GM12873 (cell line): ENCODE results near the gene CDH10.

Experiments used
- TF ChIP-seq, protein P1 (sequence below): IDR thresholded peaks from 2 replicates; pipeline ENCODE4 v1.5.1; 2012; ENCODE audit warnings: low read depth, mild to moderate bottlenecking, moderate library complexity, low read length, control low read depth; ENCODE audit not compliant: insufficient read depth; ENCODE audit errors: missing control alignments

The CDH10 gene

DNA sequence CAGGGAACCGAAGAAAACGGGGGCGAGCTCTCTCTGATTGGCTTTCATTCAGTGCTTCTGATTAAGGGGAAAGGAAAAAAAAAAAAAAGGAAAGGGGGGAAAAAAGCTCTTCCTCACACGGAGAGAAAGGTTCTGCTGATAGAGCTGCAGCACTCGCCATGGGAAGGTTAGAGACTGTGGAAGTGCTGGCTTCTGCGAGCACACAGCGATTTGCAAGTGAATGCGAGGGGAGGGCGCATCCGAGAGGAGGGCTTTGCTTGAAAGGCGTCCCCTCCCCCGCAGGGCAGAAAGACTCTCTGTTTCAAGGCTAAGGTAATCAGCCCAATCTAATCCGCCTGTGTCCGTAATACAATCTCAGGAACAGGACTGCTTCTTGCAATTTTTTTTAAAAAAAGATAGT, at the start of gene CDH10:
Gene CDH10, minus strand, starts transcription at position 218 of the 400 bp plus-strand sequence. CDS start 51,488 bp downstream, outside the sequence.
- TF ChIP-seq, protein P1, sequence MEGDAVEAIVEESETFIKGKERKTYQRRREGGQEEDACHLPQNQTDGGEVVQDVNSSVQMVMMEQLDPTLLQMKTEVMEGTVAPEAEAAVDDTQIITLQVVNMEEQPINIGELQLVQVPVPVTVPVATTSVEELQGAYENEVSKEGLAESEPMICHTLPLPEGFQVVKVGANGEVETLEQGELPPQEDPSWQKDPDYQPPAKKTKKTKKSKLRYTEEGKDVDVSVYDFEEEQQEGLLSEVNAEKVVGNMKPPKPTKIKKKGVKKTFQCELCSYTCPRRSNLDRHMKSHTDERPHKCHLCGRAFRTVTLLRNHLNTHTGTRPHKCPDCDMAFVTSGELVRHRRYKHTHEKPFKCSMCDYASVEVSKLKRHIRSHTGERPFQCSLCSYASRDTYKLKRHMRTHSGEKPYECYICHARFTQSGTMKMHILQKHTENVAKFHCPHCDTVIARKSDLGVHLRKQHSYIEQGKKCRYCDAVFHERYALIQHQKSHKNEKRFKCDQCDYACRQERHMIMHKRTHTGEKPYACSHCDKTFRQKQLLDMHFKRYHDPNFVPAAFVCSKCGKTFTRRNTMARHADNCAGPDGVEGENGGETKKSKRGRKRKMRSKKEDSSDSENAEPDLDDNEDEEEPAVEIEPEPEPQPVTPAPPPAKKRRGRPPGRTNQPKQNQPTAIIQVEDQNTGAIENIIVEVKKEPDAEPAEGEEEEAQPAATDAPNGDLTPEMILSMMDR, result no peak

GRCh38 chr5:24693609-24694008, 48.8 kb upstream of the CDH10 start:
- TF ChIP-seq, protein P1, result no peak

DNA sequence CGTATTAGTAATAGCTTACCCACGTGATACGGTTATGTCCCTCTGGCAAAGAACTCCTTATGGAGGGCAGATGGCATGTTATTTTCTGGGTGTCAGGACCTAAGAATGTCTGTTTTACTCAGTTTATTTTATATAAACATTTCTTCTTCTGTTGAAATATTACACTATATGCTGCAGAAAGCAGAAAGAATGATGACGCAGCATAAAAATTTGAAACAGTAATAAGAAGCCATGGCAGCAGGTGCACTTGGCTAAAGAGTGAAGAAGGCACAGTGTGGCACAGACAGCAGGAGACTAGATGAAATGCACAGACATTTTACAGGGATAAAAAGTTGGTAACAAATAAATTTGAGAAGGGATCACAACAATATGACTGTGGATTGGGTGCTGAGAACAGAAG, 46.3 kb upstream of the CDH10 start:
- TF ChIP-seq, protein P1, result no peak

DNA sequence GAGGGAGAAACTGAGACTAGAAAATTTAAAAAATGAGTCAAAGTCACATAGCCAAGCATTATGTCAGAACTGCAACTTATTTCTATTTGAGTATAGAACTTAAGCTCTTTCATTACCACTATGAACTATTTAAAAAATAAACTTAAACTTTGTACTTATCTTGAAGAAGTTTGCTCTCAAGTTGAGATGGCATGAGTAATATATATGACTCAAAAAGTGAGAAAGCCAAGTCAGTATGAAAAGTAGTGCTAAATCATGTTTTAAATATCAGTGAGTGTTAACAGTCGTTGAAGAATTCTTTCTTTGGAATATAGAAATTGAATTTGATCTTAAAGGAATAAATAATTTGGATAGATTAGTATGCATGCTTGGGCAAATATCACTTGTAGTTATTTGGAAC, 36.3 kb upstream of the CDH10 start:
- TF ChIP-seq, protein P1, result no peak

GRCh38 chr5:24668050-24668449, 23.3 kb upstream of the CDH10 start:
- TF ChIP-seq, protein P1, result no peak

DNA sequence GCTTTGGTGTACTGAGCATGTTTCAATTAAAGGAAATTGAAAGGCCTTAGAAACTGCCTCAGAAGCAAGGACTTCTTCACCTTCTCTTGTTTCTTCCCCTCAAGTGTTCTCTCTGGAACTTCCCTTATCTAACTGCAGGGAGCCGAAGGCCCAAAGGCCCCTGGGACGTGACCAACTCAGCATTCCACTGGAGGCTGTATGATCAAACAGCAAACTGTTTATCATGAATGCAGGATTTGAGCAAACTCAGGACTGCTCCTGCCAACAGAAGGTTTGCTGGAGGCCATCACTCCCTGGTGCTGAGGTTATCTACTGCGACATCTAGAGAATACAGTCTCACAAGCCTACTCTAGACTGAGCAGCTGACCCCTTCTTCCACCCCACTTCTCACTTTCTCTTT, 4.8 kb upstream of the CDH10 start:
- TF ChIP-seq, protein P1, result no peak

DNA sequence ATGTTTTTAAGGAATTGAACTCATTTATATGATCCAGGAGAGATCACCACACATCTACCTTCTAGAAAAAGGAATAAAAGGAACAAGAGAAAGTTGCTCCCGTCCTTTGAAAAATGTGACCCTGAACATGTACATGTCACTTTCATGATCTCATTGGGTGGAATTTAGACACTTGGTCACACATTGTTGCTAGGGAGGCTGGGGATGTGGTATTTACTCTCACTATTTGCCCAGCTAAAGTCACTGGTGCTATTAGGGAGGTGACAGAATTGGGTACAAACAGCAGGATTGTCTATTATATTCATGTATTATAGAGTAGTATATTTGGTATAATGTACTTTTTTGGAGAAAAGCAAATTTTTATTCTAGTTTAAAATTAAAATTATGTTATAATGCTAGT, 2.1 kb upstream of the CDH10 start:
- TF ChIP-seq, protein P1, result no peak
